ENCODE data around the gene HSF2BP. TPM values are rescaled to one million over a fixed set of nuclear protein-coding genes. Genes with fewer than 3 reads are reported as not detected.
A peak's percentile ranks its signal among the peaks of the same experiment; 100 is the strongest.

Gene HSF2BP
- total and polyA plus RNA-seq, 2 of the 8 experiments (the other 6 are each of a cell fraction or from before 2014, with no cell fraction given) = 0.51 to 0.93 TPM

DNA sequence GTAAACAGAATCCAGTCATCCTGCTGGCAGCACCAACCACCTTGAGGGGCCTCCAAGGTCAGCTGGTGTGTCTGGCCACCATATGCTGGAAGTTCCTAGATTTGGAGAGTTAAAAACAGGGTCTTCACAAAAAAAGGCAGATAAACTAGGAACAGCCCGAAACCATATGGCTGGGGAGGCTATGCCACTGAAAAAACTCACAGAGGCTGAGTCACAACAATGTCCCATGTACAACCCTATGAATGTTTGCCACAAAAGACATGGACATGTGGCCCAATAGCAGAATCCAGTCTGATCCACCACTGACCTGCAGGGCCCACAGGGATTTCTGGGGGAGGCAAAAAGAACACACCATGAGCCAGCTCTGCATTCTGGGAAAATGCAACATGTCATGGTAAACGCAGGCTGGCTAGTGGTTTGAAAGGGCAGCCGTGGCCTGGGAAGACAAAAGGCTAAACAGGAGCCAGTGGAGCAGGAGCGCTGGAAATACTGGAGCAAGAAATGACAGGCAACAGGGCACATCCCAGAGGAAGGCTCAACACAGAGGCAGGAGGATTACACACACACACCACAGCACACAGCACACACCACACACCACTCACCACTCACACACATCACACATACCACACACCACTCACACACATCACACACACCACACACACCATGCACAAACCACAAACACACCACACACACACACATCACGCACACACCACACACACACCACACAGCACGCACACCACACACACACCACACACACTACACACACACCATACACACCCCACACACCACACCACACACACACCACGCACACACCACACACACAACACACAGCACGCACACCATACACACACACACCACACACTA is 55.4 kb downstream of the HSF2BP start:
- Histone ChIP-seq H3K14ac (ENCODE audit: insufficient read length) (no peak overlapping the region), H3K36me3 (ENCODE audit: control insufficient read depth in 2 of 4, insufficient read depth in 4 of 4, low read length in 3 of 4) (peaks cover 0 to 3% (median 0%) of the 10 kb centered on the region in 4 experiments; a peak in 1 of 8 replicates), H3K4ac (replicated peaks; ENCODE audit: insufficient read length, low read depth, low read length) (no peak overlapping the region), H3K27ac (ENCODE audit: low read depth, low read length) (no peak overlapping the region; the same call in 1 of the 2 replicates), H3K27me3 (replicated peaks in 1 of 4; ENCODE audit: control insufficient read depth in 3 of 4, extremely low read depth in 1 of 4, insufficient read depth in 3 of 4, low read length in 3 of 4) (no peaks in the 10 kb centered on the region), H3K4me2 (ENCODE audit: insufficient read depth in 1 of 2, low read depth in 2 of 2, low read length in 2 of 2) (no peak overlapping the region), H2BK5ac (ENCODE audit: low read depth, low read length) (0 out of 2 replicates have a peak overlapping the region, but pooled peaks have one; percentile 3), H3K9me3 (ENCODE audit: insufficient read depth in 2 of 2, low read depth in 1 of 2, low read length in 1 of 2) (no peaks in the 10 kb centered on the region), H2AK5ac (ENCODE audit: low read depth, low read length) (peak overlapping the region; percentile 78; the same call in 1 of the 2 replicates), H4K8ac (ENCODE audit: extremely low read depth, insufficient read depth, low read length) (no peak overlapping the region; the same call in none of the 2 replicates), H2BK120ac (replicated peaks; ENCODE audit: low read depth, low read length) (peak overlapping the region; percentile 51), H4K5ac (ENCODE audit: insufficient read length, low read depth, low read length) (no peak overlapping the region), H2BK12ac (ENCODE audit: low read depth, low read length) (peak overlapping the region; percentile 30; the same call in 1 of the 2 replicates), H2BK15ac (ENCODE audit: low read length) (no peak overlapping the region), H3K4me3 (ENCODE audit: extremely low read depth in 1 of 4, insufficient read depth in 2 of 4, low read depth in 3 of 4, low read length in 4 of 4) (no peak overlapping the region), H2AFZ (ENCODE audit: low read length) (no peak overlapping the region), H4K20me1 (replicated peaks in 1 of 2; ENCODE audit: control insufficient read depth in 1 of 2, insufficient read depth in 2 of 2, low read length in 2 of 2) (peaks cover 0 to 15% of the 10 kb centered on the region in 2 experiments), H3K9ac (replicated peaks in 1 of 4; ENCODE audit: extremely low read depth in 1 of 4, low read depth in 3 of 4, low read length in 3 of 4) (no peak overlapping the region), H3K18ac (ENCODE audit: extremely low read depth, low read length) (no peak overlapping the region), H4K91ac (replicated peaks; ENCODE audit: insufficient read length, low read length) (peak overlapping the region; percentile 94), H3K23ac (ENCODE audit: insufficient read length) (no peak overlapping the region), H3K56ac (replicated peaks; ENCODE audit: insufficient read length, low read depth, low read length) (peak overlapping the region; percentile 100), H3K4me1 (replicated peaks in 1 of 4; ENCODE audit: control insufficient read depth in 3 of 4, insufficient read depth in 4 of 4, low read length in 3 of 4) (no peaks in the 10 kb centered on the region; a peak in 1 of 7 replicates), H3K79me2 (ENCODE audit: control insufficient read depth in 1 of 2, insufficient read depth in 2 of 2, low read length in 2 of 2) (no peaks in the 10 kb centered on the region), H2BK20ac (ENCODE audit: low read length) (no peak overlapping the region), H3K79me1 (ENCODE audit: low read depth, low read length) (peaks cover 10% of the 10 kb centered on the region), H3K23me2 (ENCODE audit: low read depth, low read length) (peaks cover 19% of the 10 kb centered on the region; the same call in 1 of the 2 replicates)
- no peak for DNase-seq (ENCODE audit: low read depth in 1 of 2, low spot score in 2 of 2)
- WGBS, 2 experiments (ENCODE audit: extremely low coverage in 1 of 2, insufficient coverage in 1 of 2, insufficient read length in 1 of 2, insufficient replicate concordance in 2 of 2, low coverage in 1 of 2, low lambda C conversion rate in 2 of 2, missing lambda C conversion rate in 1 of 2) = 80% methylated on average over 8 of the region's 8 CpGs; no CpG with 5 or more reads in 1 of the 2 experiments
- FAIRE-seq = no peak
- POLR2A ChIA-PET (ENCODE audit: partially characterized antibody) = no interaction called here
- CTCF ChIA-PET (ENCODE audit: partially characterized antibody) = interaction anchor here (0.6 kb wide), 1 partner anchor 9 kb away, joined by 4 read pairs; no protein-coding TSS in a partner anchor
- TF ChIP-seq RXRA (IDR thresholded peaks at IDR 0.05; ENCODE audit: insufficient read depth, low read depth, low read length) (no peak), CTBP2 (IDR thresholded peaks at IDR 0.05; ENCODE audit: borderline replicate concordance, insufficient read depth, insufficient read length, low read length) (no peak), SRF (IDR thresholded peaks at IDR 0.05; ENCODE audit: low read depth, low read length) (no peak), YY1 (IDR thresholded peaks at IDR 0.05; ENCODE audit: low read depth, low read length) (no peak), HDAC6 (IDR thresholded peaks at IDR 0.05; ENCODE audit: low read depth, low read length) (no peak), CEBPB (IDR thresholded peaks at IDR 0.05; ENCODE audit: low read depth, low read length) (no peak), SUZ12 (IDR thresholded peaks at IDR 0.05; ENCODE audit: low read length) (no peak), HDAC2 (IDR thresholded peaks at IDR 0.05; ENCODE audit: borderline replicate concordance in 1 of 2, low read depth in 2 of 2, low read length in 2 of 2) (no peak), SP2 (IDR thresholded peaks at IDR 0.05; ENCODE audit: low read length) (no peak), ZNF274 (IDR thresholded peaks at IDR 0.05; ENCODE audit: borderline replicate concordance, extremely low read depth, low read length) (no peak), SIX5 (IDR thresholded peaks at IDR 0.05; ENCODE audit: low read depth, low read length) (no peak), EZH2 (IDR thresholded peaks at IDR 0.05; ENCODE audit: low read depth, low read length, severe bottlenecking) (no peak)
